CD8-positive, alpha-beta memory T cell (primary cell): ENCODE data around the gene EME2. TPM values are rescaled to one million over a fixed set of nuclear protein-coding genes. Genes with fewer than 3 reads are reported as not detected.
"Not testable (repeated sequence)": the region's sequence is repeated elsewhere in the genome, so short reads cannot be mapped to it uniquely, and the experiment has no call there.

Experiments used
- CTCF ChIA-PET: fragments of 350-600 bp; sonication (Branson Sonifier 250); formaldehyde crosslinking; loops from one replicate; lab custom pipeline; 2021; ENCODE audit warnings: antibody characterized with exemption; lab: Charles Lee
- POLR2A ChIA-PET: fragments of 350-600 bp; sonication (Branson Sonifier 250); formaldehyde crosslinking; loops from one replicate; lab custom pipeline; 2021; ENCODE audit warnings: antibody characterized with exemption; lab: Charles Lee
- DNase-seq, 5 donors: peaks; one replicate each; pipeline versions ENCODE4 v3.0.0 to v3.0.0-alpha.2; 2020 to 2022; ENCODE audit warnings: mixed read lengths in 1 of 5
- H3K27ac ChIP-seq: one replicate; pipeline ENCODE4 v1.7.0; 2013; ENCODE audit warnings: low read depth, mild to moderate bottlenecking, low read length, moderate library complexity
- H3K27me3 ChIP-seq: 2 replicates; pipeline ENCODE4 v1.7.0; 2013; ENCODE audit warnings: low read length, mild to moderate bottlenecking; ENCODE audit not compliant: insufficient read depth, poor library complexity, severe bottlenecking
- H3K36me3 ChIP-seq: 2 replicates; pipeline ENCODE4 v1.7.0; 2013; ENCODE audit warnings: mild to moderate bottlenecking, low read length, moderate library complexity; ENCODE audit not compliant: insufficient read depth
- H3K4me1 ChIP-seq: 2 replicates; pipeline ENCODE4 v1.7.0; 2013; ENCODE audit warnings: mild to moderate bottlenecking, low read length, moderate library complexity; ENCODE audit not compliant: insufficient read depth
- H3K4me3 ChIP-seq: 2 replicates; pipeline ENCODE4 v1.7.0; 2013; ENCODE audit warnings: mild to moderate bottlenecking, low read length
- H3K9me3 ChIP-seq: 2 replicates; pipeline ENCODE4 v1.7.0; 2013; ENCODE audit warnings: mild to moderate bottlenecking, low read length
- H3K27ac Mint-ChIP-seq, 8 donors: one replicate each; pipeline ENCODE4 v1.8.0; 2020 to 2021; ENCODE audit warnings: mixed read lengths in 8 of 8, mild to moderate bottlenecking in 6 of 8, inconsistent platforms in 3 of 8, moderate library complexity in 3 of 8
- H3K27me3 Mint-ChIP-seq, 2 donors: one replicate each; pipeline ENCODE4 v1.8.0; 2020 to 2021; ENCODE audit warnings: mixed read lengths in 2 of 2, mild to moderate bottlenecking in 1 of 2, moderate library complexity in 1 of 2
- H3K36me3 Mint-ChIP-seq, 3 donors: one replicate each; pipeline ENCODE4 v1.8.0; 2020 to 2021; ENCODE audit warnings: mixed read lengths in 3 of 3, inconsistent platforms in 1 of 3, mild to moderate bottlenecking in 1 of 3
- H3K4me1 Mint-ChIP-seq, 3 donors: one replicate each; pipeline ENCODE4 v1.8.0; 2020 to 2021; ENCODE audit warnings: mixed read lengths in 3 of 3, inconsistent platforms in 1 of 3, mild to moderate bottlenecking in 1 of 3
- H3K4me3 Mint-ChIP-seq, 7 donors: one replicate each; pipeline ENCODE4 v1.8.0; 2020 to 2021; ENCODE audit warnings: mixed read lengths in 7 of 7, mild to moderate bottlenecking in 6 of 7, moderate library complexity in 4 of 7, inconsistent platforms in 2 of 7
- H3K9me3 Mint-ChIP-seq, 5 donors: one replicate each; pipeline ENCODE4 v1.8.0; 2020 to 2022; ENCODE audit warnings: mixed read lengths in 5 of 5, mild to moderate bottlenecking in 3 of 5, moderate library complexity in 2 of 5, inconsistent platforms in 1 of 5
- polyA plus RNA-seq: library from polyadenylated mRNA; unstranded; fragments of 300-500 nt; fragmentation: Illumina TruSeq; gene quantifications from one replicate; pipeline ENCODE4 v1.2.3, GENCODE V29; 2021
- total RNA-seq, 2 experiments: library from RNA; stranded (reverse); gene quantifications; one replicate each; pipeline ENCODE4 v1.2.3, GENCODE V29; 2021

The EME2 gene
- total and polyA plus RNA-seq, 3 experiments from 2014 or later = 1.6 to 21.6 (median 21.0) TPM

DNA sequence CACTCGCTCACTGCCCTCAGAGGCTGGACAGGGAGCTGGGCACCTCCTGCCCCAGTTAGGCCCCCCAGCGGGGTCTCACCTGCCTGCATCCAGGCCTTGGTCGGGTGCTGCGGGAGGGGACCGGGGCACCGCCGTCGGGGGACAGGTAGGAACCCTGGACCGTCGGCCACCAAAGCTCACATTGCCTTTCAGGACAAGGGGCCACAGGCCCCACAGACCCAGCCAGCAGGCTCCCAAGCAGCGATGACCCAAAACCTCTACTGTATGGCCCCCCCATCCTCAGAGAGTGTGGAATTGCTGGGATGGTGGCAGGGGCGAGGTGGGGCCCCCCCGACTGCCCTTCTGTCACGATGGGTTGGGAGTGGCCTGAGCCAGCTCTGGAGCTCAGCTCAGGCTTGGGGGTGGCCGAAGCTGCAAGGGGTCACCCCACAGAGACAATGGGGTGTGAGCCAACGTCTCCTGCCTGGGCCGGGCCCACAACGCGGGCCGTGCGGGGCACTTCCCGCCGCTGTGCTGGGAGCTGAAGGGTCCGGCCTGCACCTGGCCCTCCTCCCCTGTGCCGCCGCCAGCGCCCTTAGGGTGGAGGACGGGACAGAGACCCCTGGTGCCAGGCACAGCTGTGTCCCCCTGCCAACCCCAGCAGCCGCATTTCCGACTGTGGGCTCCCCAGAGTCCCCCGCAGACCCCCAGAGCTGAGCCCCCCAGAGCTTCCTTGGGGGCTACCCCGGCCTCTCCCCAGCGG is 20.4 kb downstream of the EME2 start:
- H3K9me3 ChIP-seq = no peaks in the 10 kb centered on the region
- Mint-ChIP-seq H3K36me3 (peaks cover 3 to 14% (median 3%) of the 10 kb centered on the region in 3 donors), H3K9me3 (peaks cover 3 to 5% (median 3%) of the 10 kb centered on the region in 5 donors), H3K4me3 (no peak overlapping the region), H3K4me1 (peaks cover 0 to 3% (median 1%) of the 10 kb centered on the region in 3 donors), H3K27ac (no peak overlapping the region), H3K27me3 (no peaks in the 10 kb centered on the region)
- H3K4me1 ChIP-seq = no peaks in the 10 kb centered on the region
- ChIA-PET CTCF (no interaction called here), POLR2A (interaction anchor here (0.6 to 2.5 kb wide), 2 partner anchors 10 to 1492 kb away, joined by 4 to 9 read pairs; partner anchors contain the start of genes NUBP2 and SPSB3)
- no peak for DNase-seq
- no peaks in the 10 kb centered on the region for H3K27me3 ChIP-seq
- no peaks in the 10 kb centered on the region for H3K36me3 ChIP-seq
- no peak overlapping the region for H3K4me3 ChIP-seq
- H3K27ac ChIP-seq = no peak overlapping the region

GRCh38 chr16:1793578-1794220 is 21.1 kb downstream of the EME2 start, which contains the start of gene IGFALS:
TSS of gene IGFALS (minus strand) at chr16:1793705. CDS start at chr16:1793652, 53 bp downstream.
- no peaks in the 10 kb centered on the region for H3K27me3 Mint-ChIP-seq
- peaks cover 0 to 3% (median 1%) of the 10 kb centered on the region in 3 donors for H3K4me1 Mint-ChIP-seq
- Histone ChIP-seq H3K4me3 (no peak within 1 kb of the TSS), H3K36me3 (no peaks in the 10 kb centered on the region), H3K27ac (no peak within 1 kb of the TSS), H3K9me3 (no peaks in the 10 kb centered on the region), H3K27me3 (no peaks in the 10 kb centered on the region), H3K4me1 (no peaks in the 10 kb centered on the region)
- H3K4me3 Mint-ChIP-seq = no peak within 1 kb of the TSS
- H3K36me3 Mint-ChIP-seq = peaks cover 3 to 8% (median 3%) of the 10 kb centered on the region in 3 donors
- DNase-seq = no peak
- peaks cover 3 to 5% (median 3%) of the 10 kb centered on the region in 5 donors for H3K9me3 Mint-ChIP-seq
- POLR2A ChIA-PET = no interaction called here
- CTCF ChIA-PET = no interaction called here
- H3K27ac Mint-ChIP-seq = no peak within 1 kb of the TSS

GRCh38 chr16:1794221-1794871 is 21.7 kb downstream of the EME2 start:
- Mint-ChIP-seq H3K36me3 (peaks cover 0 to 3% (median 2%) of the 10 kb centered on the region in 3 donors), H3K27ac (no peak overlapping the region), H3K27me3 (no peaks in the 10 kb centered on the region), H3K4me1 (no peaks in the 10 kb centered on the region), H3K9me3 (peaks cover 3 to 7% (median 5%) of the 10 kb centered on the region in 5 donors), H3K4me3 (no peak overlapping the region)
- Histone ChIP-seq H3K4me3 (no peak overlapping the region), H3K27ac (no peak overlapping the region), H3K9me3 (no peaks in the 10 kb centered on the region), H3K27me3 (no peaks in the 10 kb centered on the region), H3K4me1 (no peaks in the 10 kb centered on the region), H3K36me3 (no peaks in the 10 kb centered on the region)
- CTCF ChIA-PET = no interaction called here
- POLR2A ChIA-PET = no interaction called here
- no peak for DNase-seq

DNA sequence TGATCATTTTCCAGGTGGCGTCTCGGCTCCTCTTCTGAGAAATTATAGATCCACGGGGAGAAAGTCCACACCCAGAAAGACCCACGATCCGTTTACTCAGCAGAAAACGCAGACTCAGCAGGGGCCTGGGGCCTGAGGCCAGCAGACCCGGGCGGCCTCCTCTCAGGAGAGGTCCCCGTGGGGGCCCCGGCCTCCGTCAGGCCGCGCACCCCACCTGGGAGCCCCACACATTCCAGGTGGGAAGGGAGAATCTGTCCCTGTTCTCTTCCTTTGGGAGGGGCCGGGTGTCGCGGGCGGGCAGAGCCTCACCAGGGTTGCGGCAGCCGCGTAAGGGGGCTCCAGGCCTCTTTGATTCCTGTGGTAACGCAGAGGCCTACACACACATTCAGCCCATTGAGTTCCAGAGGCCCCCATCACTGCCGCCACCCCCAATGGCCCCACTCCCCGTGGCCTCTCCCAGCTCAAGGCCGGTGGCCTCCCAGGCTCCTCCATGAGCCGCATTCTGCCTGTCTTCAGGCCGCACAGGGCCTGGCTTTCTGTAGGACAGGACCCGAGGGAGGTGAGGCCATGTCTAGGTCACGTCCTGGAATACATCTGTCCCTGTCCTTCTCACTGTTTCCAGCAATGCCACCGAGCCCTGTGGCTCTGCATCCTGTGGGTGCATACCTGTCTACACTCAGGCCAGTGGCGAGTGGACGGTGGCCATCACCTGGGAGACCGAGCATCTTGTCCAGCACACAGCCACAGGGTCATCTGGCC is 22.5 kb downstream of the EME2 start:
- no peak overlapping the region for H3K4me3 Mint-ChIP-seq
- no peaks in the 10 kb centered on the region for H3K27me3 ChIP-seq
- no peaks in the 10 kb centered on the region for H3K4me1 ChIP-seq
- no peaks in the 10 kb centered on the region for H3K4me1 Mint-ChIP-seq
- H3K36me3 ChIP-seq = no peaks in the 10 kb centered on the region
- peaks cover 3 to 9% (median 6%) of the 10 kb centered on the region in 5 donors for H3K9me3 Mint-ChIP-seq
- ChIA-PET CTCF (no interaction called here), POLR2A (no interaction called here)
- peaks cover 0 to 3% (median 2%) of the 10 kb centered on the region in 3 donors for H3K36me3 Mint-ChIP-seq
- no peak for DNase-seq
- H3K9me3 ChIP-seq = no peaks in the 10 kb centered on the region
- no peaks in the 10 kb centered on the region for H3K27me3 Mint-ChIP-seq
- H3K27ac ChIP-seq = no peak overlapping the region
- H3K4me3 ChIP-seq = no peak overlapping the region
- peak overlapping the region in 1 of 8 donors; percentile 61 for H3K27ac Mint-ChIP-seq

GRCh38 chr16:1799263-1799662 is 26.7 kb downstream of the EME2 start:
- POLR2A ChIA-PET, H3K36me3 Mint-ChIP-seq: not testable (repeated sequence)

GRCh38 chr16:1800701-1801100 is 28.1 kb downstream of the EME2 start:
- Mint-ChIP-seq H3K4me3 (no peak overlapping the region), H3K36me3 (peaks cover 3 to 5% (median 4%) of the 10 kb centered on the region in 3 donors), H3K27me3 (no peaks in the 10 kb centered on the region), H3K27ac (no peak overlapping the region), H3K4me1 (no peaks in the 10 kb centered on the region), H3K9me3 (peaks cover 3 to 10% (median 7%) of the 10 kb centered on the region in 5 donors)
- Histone ChIP-seq H3K27ac (no peak overlapping the region), H3K36me3 (no peaks in the 10 kb centered on the region), H3K4me3 (no peak overlapping the region), H3K27me3 (no peaks in the 10 kb centered on the region), H3K9me3 (no peaks in the 10 kb centered on the region), H3K4me1 (no peaks in the 10 kb centered on the region)
- ChIA-PET CTCF (interaction anchor here (1.2 kb wide), 1 partner anchor 39 kb away, joined by 3 read pairs; no protein-coding TSS in a partner anchor), POLR2A (no interaction called here)
- DNase-seq = no peak

More at GRCh38 chr16:1799263-1799662, 26.7 kb downstream of the EME2 start:
- H3K4me1 ChIP-seq, DNase-seq, H3K27me3 Mint-ChIP-seq, H3K36me3 ChIP-seq, H3K4me3 ChIP-seq, H3K27ac ChIP-seq, H3K4me3 Mint-ChIP-seq, H3K27me3 ChIP-seq, H3K9me3 ChIP-seq, H3K27ac Mint-ChIP-seq, CTCF ChIA-PET, H3K4me1 Mint-ChIP-seq: not testable (repeated sequence)
- peaks cover 3 to 10% (median 7%) of the 10 kb centered on the region in 5 donors for H3K9me3 Mint-ChIP-seq

GRCh38 chr16:1807626-1808025 is 35.0 kb downstream of the EME2 start:
- Histone ChIP-seq H3K9me3 (no peaks in the 10 kb centered on the region), H3K4me1 (no peaks in the 10 kb centered on the region), H3K4me3 (no peak overlapping the region), H3K27ac (no peak overlapping the region), H3K36me3 (peaks cover 21% of the 10 kb centered on the region), H3K27me3 (no peaks in the 10 kb centered on the region)
- Mint-ChIP-seq H3K4me1 (no peaks in the 10 kb centered on the region), H3K36me3 (peaks cover 6 to 43% (median 7%) of the 10 kb centered on the region in 3 donors), H3K27ac (no peak overlapping the region), H3K27me3 (no peaks in the 10 kb centered on the region), H3K9me3 (no peaks in the 10 kb centered on the region), H3K4me3 (no peak overlapping the region)
- no peak for DNase-seq
- CTCF ChIA-PET = no interaction called here
- POLR2A ChIA-PET = no interaction called here
